Anterior cingulate cortex (tissue), 58 donors: ENCODE data around the gene DDX55.

Experiments
- DNase-seq, 58 donors: peaks; one replicate each; lab custom pipeline; 2025; lab: John Stamatoyannopoulos, UW

Gene DDX55

GRCh38 chr12:123608182-123608581, 6.3 kb downstream of the DDX55 start:
- DNase-seq: no peak

- DNase-seq: no peak
Observed at GRCh38 chr12:123614110-123614509, 12.2 kb downstream of the DDX55 start.

- no peak for DNase-seq
Observed at GRCh38 chr12:123614531-123614930, 12.6 kb downstream of the DDX55 start.

- DNase-seq: no peak
Observed at GRCh38 chr12:123617144-123617543, 15.2 kb downstream of the DDX55 start.

GRCh38 chr12:123617580-123617979, 15.7 kb downstream of the DDX55 start:
- no peak for DNase-seq

- DNase-seq: no peak
Observed at GRCh38 chr12:123621101-123621500, 19.2 kb downstream of the DDX55 start.

GRCh38 chr12:123621619-123622530, 20.0 kb downstream of the DDX55 start:
- no peak for DNase-seq

- DNase-seq: peak; percentile 72 to 98 (median 95)
Observed at GRCh38 chr12:123633379-123634141, 31.7 kb downstream of the DDX55 start, which contains the start of the genes EIF2B1 and GTF2H3. TSS of gene EIF2B1 (minus strand) at chr12:123633686. CDS start at chr12:123633557, 129 bp downstream. TSS of gene GTF2H3 (plus strand) at chr12:123633829. CDS start at chr12:123633860, 31 bp downstream.

GRCh38 chr12:123634142-123634561, 32.3 kb downstream of the DDX55 start:
- DNase-seq: peak in 2 of 58 donors; percentile 27 to 32

GRCh38 chr12:123643911-123644310, 42.0 kb downstream of the DDX55 start:
- no peak for DNase-seq

- no peak for DNase-seq
Observed at GRCh38 chr12:123645380-123645779, 43.5 kb downstream of the DDX55 start.

- DNase-seq: peak in 22 of 58 donors; percentile 0 to 66 (median 12)
Observed at GRCh38 chr12:123645878-123646277, 44.0 kb downstream of the DDX55 start.

- DNase-seq: no peak
Observed at GRCh38 chr12:123648401-123648800, 46.5 kb downstream of the DDX55 start.

GRCh38 chr12:123654129-123654701, 52.3 kb downstream of the DDX55 start:
- no peak for DNase-seq

- DNase-seq: peak in 6 of 58 donors; percentile 0 to 7 (median 1)
Observed at GRCh38 chr12:123655420-123655819, 53.5 kb downstream of the DDX55 start.

GRCh38 chr12:123656392-123656791, 54.5 kb downstream of the DDX55 start:
- DNase-seq: no peak

GRCh38 chr12:123657211-123657610, 55.3 kb downstream of the DDX55 start:
- DNase-seq: no peak

GRCh38 chr12:123659996-123660727, 58.3 kb downstream of the DDX55 start:
- DNase-seq: no peak

GRCh38 chr12:123667771-123668170, 65.9 kb downstream of the DDX55 start:
- no peak for DNase-seq
